HG02981 (cell line): ENCODE data around the gene SPIRE1.
"Not testable (repeated sequence)": the region's sequence is repeated elsewhere in the genome, so short reads cannot be mapped to it uniquely, and the experiment has no call there.

Experiments
- ATAC-seq: cut with Tn5 transposase; IDR thresholded peaks from one replicate; pipeline ENCODE4 v1.9.1; 2021; ENCODE audit warnings: mild to moderate bottlenecking, moderate library complexity; ENCODE audit not compliant: unreplicated experiment

Gene SPIRE1

DNA sequence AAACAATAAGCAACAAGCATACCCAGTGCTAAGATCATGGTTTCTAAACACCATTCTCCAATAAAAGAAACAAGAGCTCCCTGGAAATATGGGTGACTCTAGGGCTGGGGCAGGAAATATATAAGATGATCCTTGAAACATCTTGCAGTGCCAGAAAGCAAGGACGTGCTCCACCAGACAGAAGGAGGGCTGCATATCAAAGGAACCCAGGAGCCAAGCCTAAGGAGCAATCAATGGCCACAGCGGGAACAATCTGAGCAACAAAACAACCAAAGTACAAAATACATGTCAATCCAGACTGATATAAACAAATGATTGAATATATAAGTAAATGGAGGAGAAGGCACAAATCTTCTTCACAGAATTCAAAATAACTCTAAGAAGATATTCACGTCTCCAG is 10.1 kb downstream of the SPIRE1 start:
- ATAC-seq: no peak

- ATAC-seq: no peak
Observed at GRCh38 chr18:12645751-12646203, 12.1 kb downstream of the SPIRE1 start.

- ATAC-seq: no peak
Observed at GRCh38 chr18:12645254-12645653, 12.7 kb downstream of the SPIRE1 start.

DNA sequence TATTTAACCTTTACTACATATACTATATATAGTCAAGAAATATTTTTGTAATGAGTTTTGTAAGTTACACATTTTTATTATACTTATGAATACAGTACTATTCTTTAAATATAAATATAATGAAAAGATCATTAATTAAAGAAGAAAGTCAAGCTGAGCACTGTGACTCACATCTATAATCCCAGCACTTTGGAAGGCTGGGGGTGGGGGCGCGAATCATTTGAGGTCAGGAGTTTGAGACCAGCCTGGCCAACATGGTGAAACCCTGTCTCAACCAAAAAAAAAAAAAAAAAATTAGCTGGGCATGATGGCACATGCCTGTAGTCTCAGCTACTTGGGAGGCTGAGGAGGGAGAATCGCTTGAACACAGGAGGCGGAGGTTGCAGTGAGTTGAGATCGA is 14.2 kb downstream of the SPIRE1 start:
- ATAC-seq: not testable (repeated sequence)

DNA sequence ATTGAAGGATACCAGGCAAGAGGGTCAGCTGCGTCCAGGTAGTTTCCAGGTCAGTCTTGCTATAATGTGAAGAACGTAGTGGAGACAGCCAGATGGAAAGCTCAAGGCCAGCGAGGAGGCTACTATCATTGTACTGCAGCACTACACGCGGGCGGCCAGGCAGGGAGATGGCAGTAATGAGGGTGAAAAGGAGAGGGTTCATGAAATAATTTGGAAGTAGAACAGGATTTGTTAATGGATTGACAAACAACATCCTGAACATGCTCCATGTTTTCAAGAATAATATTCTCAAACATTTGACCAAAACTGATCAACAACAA is 17.1 kb downstream of the SPIRE1 start:
- no peak for ATAC-seq

DNA sequence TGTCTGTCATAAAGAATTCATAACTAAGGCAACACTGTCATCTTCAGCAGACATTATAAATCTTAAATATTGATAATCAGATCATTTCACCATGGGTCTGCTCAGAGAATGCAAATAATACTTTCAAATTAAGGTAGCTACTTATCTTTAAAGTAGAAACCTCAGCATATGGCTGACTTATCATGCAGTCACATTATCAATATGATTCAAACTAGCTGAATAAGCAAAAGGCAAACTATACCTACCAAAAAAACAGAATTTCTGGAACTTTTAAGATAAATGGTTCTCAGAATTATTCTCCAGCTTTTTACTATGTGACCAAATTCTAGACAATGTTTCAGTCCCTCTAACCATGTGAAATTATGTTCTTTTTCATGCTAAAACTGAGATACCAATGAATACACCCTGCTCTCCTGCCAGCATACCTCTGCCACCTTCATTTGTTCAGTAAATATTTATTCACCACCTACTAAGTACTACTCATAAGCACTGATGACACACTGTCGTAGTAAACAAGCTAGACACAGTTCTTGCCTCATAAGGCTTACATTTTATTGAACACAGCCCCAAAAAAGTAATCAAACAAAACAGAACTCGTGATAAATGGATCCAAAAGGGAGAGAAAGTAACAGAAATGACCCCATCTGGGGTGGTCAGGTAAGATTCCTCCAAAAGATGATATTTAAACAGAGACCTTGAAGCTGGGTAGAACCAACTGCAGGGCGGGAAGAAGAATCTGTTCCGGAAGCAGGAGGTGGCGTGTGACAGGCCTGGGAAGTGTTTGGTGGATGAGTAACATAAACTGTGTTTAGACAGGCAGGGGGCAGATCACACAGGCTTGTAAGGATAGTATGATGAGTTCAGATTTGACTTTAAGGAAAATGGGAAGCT is 17.7 kb downstream of the SPIRE1 start:
- ATAC-seq: no peak

- ATAC-seq: no peak
Observed at GRCh38 chr18:12638644-12639124, 19.2 kb downstream of the SPIRE1 start.

DNA sequence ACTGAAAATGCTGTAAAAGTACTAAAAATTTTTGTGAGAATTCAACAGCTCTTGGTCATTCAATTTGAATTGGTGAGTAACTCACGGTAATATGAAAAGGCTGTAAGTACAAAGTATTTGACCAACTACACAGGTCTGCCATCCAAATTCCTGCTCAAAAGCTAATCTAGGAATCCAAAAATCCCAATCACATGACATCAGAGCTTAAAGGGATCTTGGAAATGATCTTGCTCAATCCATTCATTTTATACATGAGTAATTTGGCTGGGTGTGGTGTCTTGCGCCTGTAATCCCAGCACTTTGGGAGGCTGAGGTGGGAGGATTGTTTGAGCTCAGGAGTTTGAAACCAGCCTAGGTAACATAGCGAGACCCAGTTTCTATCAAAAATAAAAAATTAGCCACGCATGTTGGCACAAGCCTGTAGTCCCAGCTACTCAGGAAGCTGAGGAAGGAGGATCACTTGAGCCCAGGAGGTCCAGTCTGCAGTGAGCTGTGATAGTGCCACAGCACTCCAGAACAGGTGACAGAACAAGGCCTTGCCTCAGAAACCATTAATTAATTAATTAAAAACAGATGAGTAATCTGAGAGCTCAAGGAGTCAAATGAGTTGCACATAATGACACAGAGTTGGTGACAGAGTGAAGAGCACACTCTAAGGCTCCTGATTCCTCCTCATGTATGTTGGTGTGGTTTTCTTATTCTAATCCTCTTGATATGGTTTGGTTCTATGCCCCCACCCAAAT is 19.8 kb downstream of the SPIRE1 start:
- no peak for ATAC-seq

GRCh38 chr18:12637393-12637792 is 20.5 kb downstream of the SPIRE1 start:
- no peak for ATAC-seq

- no peak for ATAC-seq
Observed at GRCh38 chr18:12631831-12632477, 26.0 kb downstream of the SPIRE1 start.

- ATAC-seq: no peak
Observed at GRCh38 chr18:12630136-12630535, 27.8 kb downstream of the SPIRE1 start.

- ATAC-seq: no peak
Observed at GRCh38 chr18:12628706-12629702, 28.9 kb downstream of the SPIRE1 start.

DNA sequence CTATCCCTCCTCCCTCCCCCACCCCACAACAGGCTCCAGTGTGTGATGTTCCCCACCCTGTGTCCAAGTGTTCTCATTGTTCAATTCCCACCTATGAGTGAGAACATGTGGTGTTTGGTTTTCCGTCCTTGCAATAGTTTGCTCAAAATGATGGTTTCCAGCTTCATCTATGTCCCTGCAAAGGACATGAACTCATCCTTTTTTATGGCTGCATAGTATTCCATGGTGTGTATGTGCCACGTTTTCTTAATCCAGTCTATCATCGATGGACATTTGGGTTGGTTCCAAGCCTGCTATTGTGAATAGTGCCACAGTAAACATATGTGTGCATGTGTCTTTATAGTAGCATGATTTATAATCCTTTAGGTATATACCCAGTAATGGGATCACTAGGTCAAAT is 30.7 kb downstream of the SPIRE1 start:
- not testable (repeated sequence) for ATAC-seq

DNA sequence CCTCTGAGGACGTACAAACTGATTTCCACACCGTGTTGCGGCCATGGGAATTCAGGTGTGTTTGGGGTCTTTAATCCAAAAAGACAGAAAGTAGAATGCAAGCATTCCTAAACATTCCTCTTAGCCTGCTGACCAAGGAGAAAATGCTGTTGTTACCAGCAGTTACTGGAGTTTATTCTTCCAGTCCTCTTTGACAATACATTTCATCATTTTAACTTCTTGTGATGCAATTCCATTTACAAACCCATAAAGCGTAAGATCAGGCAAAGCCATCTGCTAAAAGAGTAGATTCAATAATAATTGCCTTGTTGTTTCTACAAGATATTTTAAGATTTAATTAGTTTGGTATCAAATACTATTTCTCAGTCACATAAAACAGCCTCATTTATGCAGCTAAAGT is 32.7 kb downstream of the SPIRE1 start:
- ATAC-seq: no peak

DNA sequence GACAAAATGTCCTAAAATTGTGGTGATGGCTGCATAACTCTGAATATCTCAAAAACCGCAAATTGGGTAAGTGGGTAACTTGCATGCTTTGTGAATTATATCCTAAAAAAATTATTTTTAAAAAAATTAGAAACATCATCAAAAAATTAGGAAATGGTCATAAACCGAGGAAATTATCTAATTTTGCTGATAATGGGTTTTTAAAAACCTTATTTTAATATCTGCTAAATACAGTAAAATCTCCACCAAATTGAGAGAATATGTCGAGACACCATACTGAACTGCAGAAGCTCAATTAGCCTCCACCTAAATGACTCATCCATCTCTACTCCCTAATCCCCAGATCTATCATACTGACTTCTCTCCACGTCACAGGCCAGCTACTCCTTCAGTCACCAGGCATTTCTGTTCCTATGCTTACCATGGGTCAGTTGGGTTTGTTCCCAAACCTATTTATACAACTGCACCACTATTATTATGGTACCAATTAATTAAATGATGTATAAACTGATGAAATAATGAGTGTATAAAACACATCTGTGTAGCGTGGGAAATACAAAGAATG is 36.1 kb downstream of the SPIRE1 start:
- no peak for ATAC-seq

- no peak for ATAC-seq
Observed at GRCh38 chr18:12615748-12616147, 42.2 kb downstream of the SPIRE1 start.

DNA sequence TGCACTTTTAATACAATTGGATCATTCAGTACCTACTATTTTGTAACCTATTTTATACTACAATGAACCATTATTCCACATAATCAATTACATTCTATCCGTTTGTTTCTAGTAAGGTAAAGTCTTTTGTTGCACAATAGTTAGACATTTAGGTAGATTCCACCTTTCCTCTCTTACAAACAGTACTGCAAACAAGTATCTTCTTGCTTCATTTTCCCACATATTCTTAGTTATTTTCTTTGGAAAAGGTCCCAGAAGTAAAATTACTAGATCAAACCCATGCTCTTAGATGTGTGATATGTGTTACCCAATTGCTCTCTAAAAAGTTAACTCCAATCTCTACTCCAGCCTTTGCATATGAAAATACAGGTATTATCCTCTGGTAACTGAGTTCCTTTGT is 49.6 kb downstream of the SPIRE1 start:
- no peak for ATAC-seq

GRCh38 chr18:12606592-12607315 is 51.2 kb downstream of the SPIRE1 start:
- ATAC-seq: no peak

DNA sequence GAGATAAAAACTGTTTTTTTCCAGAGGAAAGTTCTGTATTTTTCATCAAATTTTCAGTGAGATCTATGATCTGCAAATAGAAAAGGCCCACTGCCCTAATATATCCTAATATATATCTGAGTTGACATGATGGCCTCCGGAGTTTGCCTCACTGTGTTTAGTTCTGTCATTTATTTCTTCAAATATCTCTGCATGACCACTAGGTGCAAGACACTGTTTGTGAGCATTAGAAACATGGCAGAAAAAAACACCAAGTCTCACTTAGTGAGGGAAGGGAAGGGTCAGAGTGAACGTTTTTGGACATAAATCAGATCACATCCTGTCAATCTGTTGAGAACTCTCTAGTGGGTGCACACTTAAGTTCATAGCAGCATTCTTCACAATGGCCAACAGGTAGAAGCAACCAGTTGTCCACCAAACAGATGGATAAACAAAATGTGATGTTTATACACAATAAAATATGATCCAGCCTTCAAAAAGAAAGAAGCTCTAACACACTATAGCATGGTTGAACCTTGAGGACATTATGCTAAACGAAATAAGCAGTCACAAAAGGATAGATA is 53.4 kb downstream of the SPIRE1 start:
- no peak for ATAC-seq
